CD4-positive, alpha-beta T cell treated with Interleukin-15 for 4 hours (primary cell): ENCODE data around the gene LYPD6.

ENCODE experiments used
- DNase-seq: peaks from one replicate; pipeline ENCODE4 v3.0.0-alpha.2; 2020; ENCODE audit warnings: low spot score

Gene LYPD6

DNA sequence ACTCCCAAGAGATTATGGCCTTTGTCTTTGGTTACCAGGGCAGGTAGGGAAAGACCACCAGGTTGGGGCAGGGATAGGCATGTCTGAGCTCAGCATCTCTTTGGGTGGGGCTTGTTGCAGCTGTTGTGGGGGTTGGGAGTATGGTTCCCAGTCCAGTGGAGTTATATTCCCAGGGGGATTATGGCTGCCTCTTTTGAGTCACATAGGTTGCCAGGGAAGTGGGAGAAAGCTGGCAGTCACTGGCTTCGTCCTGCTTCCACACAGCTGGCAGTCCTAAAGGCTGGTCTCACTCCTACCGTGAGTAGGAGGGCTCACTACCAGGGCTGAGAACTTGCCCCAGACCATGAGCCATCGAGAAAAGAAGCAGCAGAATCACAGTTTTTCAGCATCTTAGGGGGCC is 79.1 kb downstream of the LYPD6 start:
- DNase-seq, result no peak

DNA sequence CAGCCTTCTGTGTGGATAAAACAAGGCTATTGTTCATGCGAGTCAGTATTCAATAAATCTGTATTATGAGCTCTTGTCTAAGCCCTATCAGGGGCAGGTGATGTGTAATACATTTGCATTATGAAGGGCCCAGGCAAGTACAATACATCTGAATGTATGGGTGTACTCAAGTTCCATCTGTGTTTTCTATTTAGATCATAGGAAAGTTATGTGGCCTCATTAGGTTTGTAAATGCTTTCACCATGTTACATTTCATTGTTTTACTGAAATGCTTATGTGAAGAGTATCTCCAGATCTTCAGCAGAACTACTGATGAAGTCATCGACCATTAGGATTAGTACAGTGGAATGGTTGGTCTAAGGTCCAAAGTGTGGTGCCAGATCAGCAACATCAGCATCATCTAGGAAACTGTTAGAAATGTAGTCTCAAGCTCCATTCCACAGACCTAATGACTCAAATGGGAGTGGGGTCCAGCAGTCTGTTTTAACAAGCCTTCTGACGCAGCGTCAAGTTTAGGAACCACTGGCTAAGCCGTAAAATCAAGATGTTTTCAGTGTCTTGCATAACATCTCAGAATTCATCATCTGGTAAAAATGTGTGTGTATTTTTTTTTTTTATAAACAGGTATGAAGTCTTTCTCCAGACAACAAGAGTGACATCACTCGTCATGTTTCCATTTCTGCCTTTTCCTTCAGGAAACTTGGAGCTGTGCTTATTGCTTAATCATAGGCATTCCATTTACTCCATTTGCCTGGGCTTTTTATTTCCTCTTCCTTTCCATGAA is 80.5 kb downstream of the LYPD6 start:
- DNase-seq, result no peak

DNA sequence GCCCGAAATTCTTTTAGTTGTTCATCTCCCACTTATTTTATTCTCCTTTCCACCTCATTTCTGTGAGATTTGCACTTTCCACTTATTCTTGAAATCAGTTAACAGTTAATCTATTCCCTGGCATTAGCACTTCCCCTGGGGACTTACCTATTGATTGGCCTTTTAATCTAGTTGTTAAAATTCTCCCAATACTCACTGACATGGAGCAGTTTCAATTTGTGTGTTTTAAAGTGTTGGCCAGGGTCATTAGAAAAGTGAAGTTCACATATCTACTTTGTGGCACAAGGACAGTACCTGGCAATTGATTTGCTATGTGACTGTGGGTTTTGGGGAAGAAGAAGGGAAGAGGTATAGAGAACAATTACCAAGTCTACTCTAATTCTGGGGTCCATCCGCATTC is 83.1 kb downstream of the LYPD6 start:
- DNase-seq, result no peak

DNA sequence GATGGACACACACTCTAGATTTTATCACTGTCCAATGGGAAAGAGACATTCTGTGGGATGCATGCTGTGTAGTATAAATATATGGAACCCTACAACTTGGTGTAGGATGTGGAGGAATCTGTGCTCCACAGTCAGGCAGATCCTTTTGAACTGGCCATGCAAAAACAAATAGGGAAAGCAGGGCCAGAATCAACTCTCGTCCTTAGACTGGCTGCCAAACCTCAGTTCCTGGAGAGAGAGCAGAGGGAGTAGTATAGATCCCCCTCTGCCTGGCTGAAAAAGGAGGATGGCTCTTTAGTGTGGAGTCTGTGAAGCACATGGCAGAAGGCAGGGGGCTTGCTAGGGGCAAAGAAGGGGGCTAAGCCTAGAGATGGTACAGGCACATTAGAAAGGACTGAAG is 84.7 kb downstream of the LYPD6 start:
- no peak for DNase-seq

DNA sequence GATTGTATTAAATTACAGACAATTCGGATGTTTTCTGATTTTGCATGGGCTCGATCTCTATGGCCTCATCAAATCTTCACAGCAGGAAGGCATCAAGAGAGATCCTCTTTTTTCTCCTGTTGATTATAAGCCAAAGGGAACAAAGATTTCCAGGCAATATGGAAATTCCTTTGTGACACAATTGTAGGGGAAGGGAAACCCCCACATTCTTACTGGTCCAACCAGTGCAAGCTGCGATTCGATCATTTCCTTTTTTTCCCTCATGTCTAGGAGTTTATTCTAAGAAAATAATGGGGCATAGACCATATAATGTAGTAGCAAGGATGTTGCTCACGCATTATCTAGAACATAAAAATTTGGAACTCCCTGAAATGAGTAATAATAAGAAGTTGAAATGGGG is 87.7 kb downstream of the LYPD6 start:
- DNase-seq, result no peak

DNA sequence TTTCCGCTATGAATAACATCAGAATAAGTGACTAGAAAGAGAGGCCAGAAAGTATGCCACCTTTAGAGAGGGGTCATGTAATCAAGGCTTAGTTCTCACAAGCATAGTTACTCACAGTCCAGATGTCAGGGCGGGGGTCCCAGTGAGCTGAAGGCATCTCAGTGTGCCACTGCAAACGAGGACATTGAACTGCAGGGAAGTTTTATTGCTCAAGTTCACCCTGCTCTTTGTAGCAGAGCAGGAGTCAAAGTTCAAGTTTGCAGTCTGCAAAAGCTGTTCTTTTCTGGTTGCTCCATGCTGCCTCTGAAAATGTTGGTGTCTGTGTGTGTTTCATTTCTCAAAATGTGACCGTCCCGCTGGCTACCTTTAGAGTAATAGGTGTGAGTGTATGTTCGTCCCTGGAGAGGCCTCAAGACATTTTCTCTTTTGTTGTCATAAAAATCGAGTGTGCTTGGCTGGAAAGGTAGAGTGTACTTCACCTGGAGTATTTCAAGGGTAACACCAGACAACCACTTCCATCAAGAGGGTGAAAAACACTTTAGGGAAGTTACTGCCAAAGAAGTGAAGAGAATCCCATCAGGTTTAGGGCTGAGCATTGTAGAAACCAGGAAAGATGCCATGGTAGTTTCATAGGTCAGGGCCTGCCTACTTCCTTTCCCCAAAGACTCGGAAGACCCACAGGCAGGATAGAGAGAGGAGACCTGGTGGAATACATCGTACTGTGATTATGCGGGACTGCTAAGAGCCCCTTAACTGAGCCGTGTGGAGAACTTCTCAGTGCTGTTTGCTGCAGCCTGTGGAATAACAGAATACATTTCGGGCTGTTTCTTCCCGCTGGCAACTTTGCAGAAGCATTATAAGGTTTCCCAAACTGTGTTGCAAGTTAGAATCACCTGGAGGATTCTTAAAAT is 89.9 kb downstream of the LYPD6 start:
- DNase-seq, result no peak

DNA sequence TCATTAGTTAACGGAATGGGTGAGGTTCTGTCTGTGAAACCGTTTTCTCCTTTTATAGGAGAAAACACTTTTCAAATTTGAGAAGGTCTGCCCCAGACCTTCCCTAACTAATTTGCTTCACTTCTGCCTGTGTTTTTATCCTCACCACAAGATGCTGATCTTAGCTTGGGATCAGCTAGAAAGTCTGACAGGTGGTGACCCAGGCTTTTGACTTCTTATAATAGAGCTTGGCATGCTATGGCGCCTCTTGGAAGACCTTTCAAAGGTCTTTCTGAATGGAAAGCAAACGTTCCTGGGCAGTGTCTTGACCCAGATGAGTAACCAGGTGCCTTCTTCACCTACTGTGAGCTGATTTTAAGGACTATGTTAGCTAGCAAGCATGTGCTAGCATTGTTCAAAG is 91.4 kb downstream of the LYPD6 start:
- no peak for DNase-seq

DNA sequence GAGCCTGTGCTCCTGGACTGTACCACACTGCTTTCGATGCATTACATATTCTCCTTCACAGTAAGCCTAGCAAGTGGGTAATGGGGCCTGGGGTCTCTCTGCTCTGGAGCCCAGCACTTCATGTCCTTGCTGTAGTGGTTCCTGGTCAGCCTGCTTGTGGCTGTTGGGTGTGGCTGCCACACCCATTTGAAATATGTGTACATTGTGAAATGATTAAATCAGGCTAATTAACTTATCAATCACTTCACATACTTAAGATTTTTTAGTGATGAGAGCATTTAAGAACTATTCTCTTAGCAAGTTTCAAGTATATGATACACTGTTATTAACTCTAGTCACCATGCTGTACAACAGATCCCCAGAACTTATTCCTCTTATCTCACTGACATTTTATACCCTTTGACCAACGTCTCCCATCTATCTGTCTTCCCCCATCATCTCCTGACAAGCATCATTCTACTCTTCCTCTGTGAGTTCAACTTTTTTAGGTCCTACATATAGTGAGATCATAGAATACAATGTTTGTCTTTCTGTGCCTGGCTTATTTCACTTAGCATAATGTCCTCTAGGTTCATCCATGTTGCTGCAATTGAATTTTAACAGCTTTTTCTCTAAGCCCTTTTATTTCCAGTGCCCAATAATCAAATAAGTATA is 92.1 kb downstream of the LYPD6 start:
- no peak for DNase-seq

DNA sequence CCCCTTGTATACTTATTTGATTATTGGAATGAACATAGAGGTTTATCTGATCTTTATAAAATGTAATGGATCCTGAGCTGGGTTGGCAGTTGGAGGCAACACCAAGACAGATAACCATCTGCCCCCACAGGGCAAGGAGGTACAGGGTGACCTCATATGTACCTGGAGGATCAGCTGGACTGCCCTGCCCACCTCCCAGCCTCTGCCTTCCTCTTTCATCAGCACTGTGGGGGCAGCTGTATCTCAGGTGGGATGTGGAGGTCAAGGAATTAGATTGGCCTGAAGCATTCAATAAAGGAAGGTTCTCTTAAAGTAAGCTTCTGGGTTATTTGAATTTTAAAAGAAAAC is 92.6 kb downstream of the LYPD6 start:
- no peak for DNase-seq

DNA sequence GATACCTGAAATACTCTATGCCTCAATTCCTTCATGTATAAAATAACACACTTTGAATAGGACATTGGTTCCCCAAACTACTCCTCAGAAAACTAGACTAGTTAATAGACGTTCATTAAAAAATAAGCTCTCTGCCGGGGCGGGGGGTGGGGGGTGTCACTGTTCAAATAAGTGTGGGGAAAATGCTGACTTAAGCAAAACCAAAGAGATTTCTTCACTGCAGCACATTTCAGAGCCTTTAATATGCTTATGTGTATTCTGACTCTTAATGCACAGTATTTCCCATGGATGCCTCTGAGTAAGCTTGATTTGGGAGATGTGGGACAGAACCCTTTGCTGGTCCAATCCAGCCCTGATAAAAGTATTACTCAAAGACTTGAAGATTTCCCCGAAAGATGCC is 93.2 kb downstream of the LYPD6 start:
- DNase-seq, result no peak

DNA sequence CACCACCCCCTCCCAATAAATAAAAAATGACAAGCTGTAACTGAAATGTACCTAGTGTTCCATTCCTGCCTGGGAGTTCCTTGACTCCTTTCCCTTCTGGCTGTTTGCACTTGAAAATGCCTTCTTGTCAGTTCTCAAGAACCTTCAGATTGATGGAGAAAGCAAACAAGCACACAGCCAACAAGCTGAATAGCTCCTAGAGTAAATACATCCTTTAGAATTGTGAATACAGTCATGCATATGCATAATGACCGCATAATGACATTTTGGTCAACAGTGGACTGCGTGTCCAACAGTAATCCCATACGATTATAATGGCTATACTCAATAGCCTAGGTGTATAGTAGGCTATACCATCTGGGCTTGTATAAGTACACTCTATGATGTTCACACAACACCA is 97.0 kb downstream of the LYPD6 start:
- DNase-seq, result no peak

DNA sequence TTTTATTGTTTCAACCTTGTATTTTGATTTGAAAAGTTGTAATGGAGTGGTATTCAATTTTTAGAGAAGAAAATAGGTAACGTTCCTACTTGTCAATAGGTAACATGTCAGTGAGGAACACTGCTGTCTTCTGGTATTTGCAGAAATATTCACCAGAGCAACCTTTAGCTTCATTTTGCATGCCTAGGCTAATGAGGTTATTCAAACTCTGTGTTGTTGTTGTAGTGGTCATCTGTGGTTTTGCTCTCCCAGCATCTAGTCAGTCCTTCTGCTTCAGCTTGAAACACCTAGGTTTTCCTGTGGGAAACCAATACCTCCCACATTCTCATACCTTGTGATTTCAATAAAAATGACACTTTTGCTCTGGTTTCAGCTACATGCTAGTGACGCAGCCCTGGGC is 98.4 kb downstream of the LYPD6 start:
- DNase-seq, result no peak

DNA sequence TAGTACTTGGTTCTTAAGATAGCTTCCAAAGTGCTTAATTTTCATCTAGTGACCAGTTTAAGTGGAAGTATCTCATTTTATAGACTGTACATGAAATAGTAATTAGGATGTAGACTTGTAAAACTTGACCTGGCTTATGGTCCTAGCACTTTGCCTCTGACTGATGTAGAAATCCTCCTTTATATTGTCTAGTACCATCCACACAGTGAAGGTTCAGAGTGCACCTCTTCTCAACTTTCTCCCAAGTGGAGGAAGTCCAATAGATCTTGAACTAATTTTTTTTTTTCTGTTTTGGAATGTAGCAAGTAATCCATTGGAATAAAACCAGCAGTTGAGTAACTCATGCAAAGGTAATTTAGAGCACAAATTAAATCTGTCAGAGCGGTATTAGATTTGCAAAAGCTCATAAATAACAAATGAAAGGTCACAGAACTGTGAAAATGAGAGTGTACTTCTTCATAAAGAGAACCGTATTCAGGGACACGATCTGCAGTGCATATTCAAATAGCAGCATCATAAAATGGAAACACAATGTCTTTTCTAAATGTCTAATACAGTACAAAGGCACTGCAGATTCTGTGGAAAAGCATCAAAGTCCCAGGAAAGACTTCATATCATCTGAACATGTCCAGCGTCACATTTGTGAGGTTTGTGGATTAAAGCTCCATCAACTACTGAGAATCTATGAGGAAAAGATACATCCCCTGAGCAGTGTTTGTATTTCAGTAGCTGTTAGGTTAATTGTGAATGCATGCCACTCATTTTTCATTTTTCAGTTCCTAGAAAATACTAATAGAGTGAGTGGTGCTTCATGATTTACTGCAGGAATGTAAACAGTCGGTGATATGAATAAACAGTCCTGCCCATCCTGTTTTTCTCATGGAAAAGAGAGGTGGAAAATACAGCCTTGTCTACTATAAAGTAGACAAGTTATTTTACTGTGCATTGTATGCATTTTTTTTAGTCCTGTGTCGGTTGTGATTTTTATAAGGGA is 100.7 kb downstream of the LYPD6 start:
- DNase-seq, result no peak

DNA sequence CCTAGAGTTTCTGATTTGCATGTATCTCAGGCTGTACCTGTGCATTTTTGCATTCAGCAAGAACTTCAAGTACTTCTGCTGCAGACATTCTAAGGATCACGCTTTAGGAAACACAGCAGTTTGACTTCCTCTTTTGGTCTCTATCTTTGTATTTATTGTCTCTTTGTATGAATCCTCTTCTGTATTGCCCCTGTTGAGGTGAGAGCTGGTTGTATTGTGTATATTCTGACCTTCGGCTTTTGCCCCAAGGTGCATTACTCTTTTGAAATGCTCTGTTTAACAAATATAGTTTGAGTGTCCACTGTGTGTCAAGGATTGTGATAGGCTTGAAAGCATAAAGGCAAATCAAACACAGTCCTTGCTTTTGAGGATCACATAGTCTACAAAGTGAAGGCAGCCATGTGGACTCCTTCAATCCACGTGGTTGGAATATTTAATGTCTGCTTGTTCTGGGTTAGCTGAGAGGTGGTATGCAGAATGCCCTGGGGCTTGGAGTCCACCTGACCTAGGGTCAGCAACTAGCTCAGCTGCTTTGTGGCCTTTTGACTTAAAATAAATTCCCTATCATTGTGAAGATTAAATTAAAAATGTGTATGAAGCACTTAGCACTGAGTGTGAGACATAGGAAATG is 108.1 kb downstream of the LYPD6 start:
- no peak for DNase-seq

DNA sequence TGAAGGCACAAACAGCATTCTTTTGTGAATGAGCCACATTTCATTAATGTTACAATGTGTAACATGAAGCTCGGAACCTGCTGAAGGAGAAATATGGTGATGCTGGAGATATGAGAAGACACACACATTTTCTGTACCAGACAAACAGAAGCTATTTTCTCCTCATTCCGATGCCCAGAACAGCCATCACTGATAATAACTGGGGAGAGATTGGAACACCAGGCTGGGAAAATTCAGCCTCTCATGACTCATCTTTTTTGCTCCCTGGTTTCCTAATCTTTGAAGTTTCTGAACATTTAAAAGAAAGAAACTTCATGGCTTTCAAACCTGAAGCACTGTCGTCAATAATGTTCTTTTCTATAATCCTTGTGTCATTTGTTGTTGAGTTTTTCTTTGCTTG is 110.9 kb downstream of the LYPD6 start:
- DNase-seq, result no peak

DNA sequence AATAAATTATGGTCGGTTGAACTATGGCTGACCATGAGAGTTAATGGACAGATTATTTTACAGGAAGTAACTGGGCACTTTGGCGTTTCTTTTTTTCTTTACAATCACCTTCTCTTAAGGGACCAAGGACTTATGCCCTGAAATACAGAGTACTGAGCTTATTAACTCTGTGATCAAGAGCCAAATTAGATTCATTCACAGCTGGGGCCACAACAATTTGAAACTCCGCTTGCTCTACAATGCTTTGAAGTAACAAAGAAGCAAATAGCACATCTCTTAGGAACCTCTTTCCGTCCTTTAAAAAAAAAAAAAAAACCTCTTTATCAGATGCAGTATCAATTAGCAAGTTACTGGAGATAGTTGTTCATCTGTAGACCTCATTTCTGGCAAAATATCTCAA is 112.0 kb downstream of the LYPD6 start:
- DNase-seq, result no peak

DNA sequence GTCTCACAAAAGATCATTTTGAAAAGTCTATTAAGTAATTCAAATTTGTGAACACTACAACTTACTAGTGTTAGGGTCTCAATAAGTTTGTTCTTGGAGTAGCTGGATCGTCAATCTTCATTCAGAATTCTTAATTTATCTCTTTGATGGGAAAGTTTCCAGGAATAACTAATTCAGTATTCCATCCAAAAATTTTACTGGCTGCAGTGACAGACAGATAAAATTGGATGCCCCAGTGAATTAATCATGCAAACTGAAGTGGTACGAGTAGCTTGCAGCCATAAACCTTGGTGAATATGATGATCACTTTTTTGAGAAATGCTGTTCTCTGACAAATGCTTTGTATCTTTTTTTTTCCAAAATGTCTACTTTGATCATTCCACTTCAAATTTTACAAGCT is 112.8 kb downstream of the LYPD6 start:
- no peak for DNase-seq

DNA sequence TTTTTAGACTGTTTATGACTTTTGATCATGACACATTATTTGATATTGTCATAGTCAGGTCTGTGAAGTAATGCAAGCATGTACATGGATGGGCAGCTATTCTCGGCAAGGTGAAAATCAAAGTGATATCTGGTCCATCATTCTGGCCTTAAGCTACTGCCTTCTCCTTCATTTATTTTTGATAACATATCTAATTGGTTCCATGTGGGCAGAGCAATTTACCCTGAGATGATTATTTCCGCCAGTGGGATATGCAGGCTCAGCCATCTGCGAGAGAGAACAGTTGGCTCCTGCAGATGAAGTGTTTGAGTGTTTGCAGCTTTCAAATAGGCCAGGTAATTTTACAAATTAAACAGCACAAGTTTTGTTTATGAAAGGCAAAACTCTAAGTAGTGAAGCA is 116.4 kb downstream of the LYPD6 start:
- DNase-seq, result no peak

DNA sequence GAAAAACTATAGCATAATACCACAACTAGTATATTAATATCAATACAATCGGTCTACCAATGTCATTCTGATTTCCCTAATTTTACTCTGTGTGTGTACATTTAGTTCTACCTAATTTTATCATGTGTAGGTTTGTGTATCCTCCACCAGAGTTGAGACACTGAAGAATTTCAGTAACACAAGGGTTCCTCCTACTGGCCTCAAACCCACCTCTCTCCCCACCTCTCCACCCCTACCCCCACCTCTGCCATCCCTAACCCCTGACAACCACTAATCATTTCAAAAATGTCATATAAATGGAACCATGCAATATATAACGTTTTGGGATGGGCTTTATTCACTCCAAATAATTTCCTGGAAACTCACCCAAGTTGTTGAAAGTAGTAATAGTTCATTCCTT is 117.9 kb downstream of the LYPD6 start:
- DNase-seq, result no peak

DNA sequence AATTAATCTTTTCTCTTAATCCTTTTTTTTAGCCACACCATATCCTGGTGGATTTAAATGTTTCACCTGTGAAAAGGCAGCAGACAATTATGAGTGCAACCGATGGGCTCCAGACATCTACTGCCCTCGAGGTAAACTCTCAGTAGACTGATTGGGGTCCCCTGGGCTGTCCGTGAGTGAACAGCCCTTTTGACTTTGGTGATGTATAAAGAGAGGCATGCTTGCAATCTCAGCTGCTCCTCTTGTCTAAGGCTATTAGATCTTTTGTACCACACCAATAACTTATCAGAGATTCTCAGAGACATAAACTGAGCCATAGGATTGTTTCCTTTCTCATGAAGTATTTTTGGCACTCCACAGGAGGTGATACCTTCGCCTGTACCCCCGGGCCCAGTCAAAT is 118.6 kb downstream of the LYPD6 start:
- DNase-seq, result no peak

DNA sequence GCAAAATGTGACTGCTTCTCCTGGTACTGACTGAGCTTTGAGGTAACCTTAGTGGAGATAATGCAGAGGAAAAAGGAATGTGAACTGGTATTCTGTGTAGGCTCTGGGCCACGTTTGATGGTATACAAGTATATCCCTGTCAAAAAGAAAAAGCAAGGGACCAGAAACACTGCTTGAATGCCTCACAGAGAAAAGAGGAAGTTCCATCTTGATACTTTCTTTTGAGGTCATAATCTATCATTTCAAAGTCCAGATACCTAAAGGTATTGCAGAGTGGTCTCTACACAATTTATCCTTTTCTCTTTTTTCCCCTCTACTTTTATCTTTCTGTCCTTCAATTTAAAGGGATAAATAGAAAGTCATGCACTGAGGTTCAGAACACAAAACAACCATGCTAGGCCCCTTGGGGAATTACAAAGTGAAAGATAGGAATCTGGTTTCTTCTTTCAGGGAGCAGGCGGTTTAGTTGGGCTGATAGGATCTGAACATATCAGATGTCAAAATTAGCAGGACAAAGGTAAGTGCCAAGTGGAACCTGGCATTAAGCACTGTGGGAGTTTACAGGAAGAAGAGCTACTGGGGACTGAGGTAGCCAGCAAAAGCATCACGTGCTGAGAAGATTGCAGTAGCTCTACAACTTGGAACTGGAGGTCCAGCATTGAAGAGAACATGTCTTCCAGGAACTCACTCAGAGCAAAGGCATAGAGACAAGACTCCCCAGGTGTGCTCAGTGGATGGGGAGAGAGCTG is 121.2 kb downstream of the LYPD6 start:
- DNase-seq, result no peak
